ENCODE results near the gene KRT10. TPM values are rescaled to one million over a fixed set of nuclear protein-coding genes. Genes with fewer than 3 reads are reported as not detected.

Gene KRT10
- total RNA-seq, 4 donors from 2014 or later = 5.1 to 14.3 (median 10.6) TPM

DNA sequence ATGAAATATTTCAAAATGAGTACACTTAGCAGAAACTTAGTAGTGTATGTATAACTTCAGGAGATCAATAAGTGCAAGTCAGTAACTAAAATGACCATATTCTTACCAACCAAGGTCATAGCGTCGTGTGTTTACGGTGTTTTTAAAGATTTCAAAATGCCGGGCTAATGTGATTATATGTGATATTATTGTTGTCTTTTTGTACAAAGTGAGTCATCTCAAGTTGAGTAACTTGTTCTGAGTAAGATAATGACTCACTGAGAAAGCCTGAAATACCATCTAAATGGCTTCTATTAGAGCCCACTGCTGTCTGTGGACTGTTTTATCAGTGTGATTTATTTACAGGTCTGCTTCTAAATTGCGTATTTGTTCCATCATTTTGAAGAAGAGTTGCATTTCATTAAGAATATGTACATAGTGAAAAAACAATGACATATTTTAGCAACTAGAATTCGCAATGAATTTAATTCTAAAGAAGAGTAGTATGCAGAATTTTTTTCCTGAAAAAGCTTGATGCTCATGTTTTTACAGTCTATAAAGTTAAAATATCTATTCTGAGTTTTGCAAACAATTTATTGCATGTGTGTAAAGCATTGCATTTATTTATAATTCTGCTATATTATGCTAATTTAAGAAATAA, 31.9 kb upstream of the KRT10 start:
- TF ChIP-seq POLR2AphosphoS5 (IDR thresholded peaks at IDR 0.05) (peak; percentile 25), EP300 (IDR thresholded peaks at IDR 0.05) (no peak)
- TF ChIP-seq, protein P1, sequence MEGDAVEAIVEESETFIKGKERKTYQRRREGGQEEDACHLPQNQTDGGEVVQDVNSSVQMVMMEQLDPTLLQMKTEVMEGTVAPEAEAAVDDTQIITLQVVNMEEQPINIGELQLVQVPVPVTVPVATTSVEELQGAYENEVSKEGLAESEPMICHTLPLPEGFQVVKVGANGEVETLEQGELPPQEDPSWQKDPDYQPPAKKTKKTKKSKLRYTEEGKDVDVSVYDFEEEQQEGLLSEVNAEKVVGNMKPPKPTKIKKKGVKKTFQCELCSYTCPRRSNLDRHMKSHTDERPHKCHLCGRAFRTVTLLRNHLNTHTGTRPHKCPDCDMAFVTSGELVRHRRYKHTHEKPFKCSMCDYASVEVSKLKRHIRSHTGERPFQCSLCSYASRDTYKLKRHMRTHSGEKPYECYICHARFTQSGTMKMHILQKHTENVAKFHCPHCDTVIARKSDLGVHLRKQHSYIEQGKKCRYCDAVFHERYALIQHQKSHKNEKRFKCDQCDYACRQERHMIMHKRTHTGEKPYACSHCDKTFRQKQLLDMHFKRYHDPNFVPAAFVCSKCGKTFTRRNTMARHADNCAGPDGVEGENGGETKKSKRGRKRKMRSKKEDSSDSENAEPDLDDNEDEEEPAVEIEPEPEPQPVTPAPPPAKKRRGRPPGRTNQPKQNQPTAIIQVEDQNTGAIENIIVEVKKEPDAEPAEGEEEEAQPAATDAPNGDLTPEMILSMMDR (IDR thresholded peaks at IDR 0.05) = no peak
- Histone ChIP-seq H3K36me3 (no peaks in the 10 kb centered on the region), H3K4me1 (no peaks in the 10 kb centered on the region), H3K27ac (no peak overlapping the region), H3K9me3 (no peaks in the 10 kb centered on the region), H3K27me3 (peaks cover 15% of the 10 kb centered on the region), H3K4me3 (no peak overlapping the region)
- WGBS, 2 donors (ENCODE audit: low coverage in 1 of 2) = 41 to 76% methylated on average over 6 of the region's 6 CpGs
- ATAC-seq = peak; percentile 71

DNA sequence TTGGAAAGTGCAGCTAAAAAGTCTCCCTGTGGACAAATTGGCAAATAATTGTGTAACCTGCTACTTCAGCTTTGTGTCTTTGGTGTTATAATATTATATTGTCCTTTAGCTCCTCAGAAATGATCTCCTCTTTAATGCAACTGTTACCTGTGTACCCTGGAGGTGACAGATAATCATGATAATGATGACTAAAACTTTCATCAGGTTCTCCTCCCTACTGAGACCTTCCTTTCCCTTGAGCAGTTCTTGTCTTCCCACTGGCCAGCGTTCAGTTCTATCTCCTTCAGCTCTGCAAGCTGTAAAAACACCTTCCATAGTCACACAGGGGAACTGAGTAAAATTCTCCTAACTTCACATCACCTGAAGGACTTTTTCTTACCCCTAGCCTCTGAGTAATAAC, 29.9 kb upstream of the KRT10 start:
- no peak for TF ChIP-seq POLR2A (IDR thresholded peaks at IDR 0.05)
- Histone ChIP-seq H3K4me1 (no peaks in the 10 kb centered on the region), H3K4me3 (no peak overlapping the region), H3K27me3 (peaks cover 16% of the 10 kb centered on the region), H3K9me3 (no peaks in the 10 kb centered on the region), H3K27ac (no peak overlapping the region), H3K36me3 (no peaks in the 10 kb centered on the region)
- ATAC-seq = no peak
- WGBS, 2 donors (ENCODE audit: low coverage in 1 of 2) = 45% methylated on average over 1 of the region's 1 CpG; no CpG with 5 or more reads in 1 of the 2 donors

DNA sequence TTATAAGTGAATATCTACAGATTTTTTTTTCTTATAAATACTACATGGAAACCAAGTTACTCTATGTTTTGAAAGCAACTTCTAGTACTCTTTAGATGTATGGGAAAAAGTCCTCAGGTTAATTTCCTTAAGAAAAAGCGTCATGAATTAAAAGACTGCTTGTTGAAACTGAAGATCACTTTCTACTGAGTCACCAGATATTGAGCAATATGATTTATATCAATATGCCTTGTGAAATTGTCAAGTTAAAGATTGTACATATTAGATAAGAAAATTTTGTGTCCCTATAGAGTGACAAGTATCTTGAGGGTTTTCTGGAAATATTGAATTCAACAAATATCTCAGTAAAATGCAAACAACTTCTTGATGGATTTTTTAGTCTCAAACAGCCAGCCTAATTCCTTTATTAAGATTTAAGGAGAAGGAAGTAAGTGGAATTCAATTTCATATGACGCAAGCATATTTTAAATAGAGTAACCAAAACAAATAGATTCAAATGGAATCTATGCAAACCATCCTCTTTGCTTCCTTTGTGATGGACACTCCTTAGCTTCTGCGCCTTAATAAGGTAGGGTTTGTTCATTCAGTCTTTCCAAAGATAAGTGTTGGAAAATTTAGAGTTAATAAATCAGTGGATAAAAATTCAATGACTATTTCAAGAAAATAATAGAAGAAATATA, 28.0 kb upstream of the KRT10 start:
- Histone ChIP-seq H3K4me3 (no peak overlapping the region), H3K4me1 (no peaks in the 10 kb centered on the region), H3K36me3 (no peaks in the 10 kb centered on the region), H3K27ac (no peak overlapping the region), H3K27me3 (peaks cover 21% of the 10 kb centered on the region), H3K9me3 (no peaks in the 10 kb centered on the region)
- 83 to 95% methylated on average over 1 to 3 of the region's 3 CpGs for WGBS, 2 donors (ENCODE audit: low coverage in 1 of 2)
- TF ChIP-seq EP300 (IDR thresholded peaks at IDR 0.05) = no peak
- no peak for TF ChIP-seq POLR2A (IDR thresholded peaks at IDR 0.05)
- TF ChIP-seq, protein P1 (IDR thresholded peaks at IDR 0.05) = no peak
- ATAC-seq = no peak

DNA sequence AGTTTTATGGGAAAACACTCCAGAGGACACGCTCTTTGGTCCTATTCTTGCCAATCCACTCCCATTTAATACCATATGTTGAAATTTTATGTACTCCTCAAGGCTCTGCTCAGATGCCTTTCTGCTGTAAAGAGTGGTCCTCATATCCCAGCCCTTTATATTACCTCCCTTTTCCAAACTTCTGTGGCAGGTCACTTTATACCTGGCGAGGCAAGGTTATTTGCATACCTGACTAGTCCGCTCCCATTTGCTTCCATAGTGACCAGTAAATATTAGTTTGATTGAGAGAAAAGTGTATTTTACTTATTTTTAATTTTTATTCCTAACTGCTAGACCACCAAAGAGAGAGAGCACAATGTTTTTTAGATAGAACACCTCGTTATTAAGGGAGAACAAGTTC, 27.3 kb upstream of the KRT10 start:
- WGBS, 2 donors (ENCODE audit: low coverage in 1 of 2) = 90 to 93% methylated on average over 3 to 4 of the region's 4 CpGs

DNA sequence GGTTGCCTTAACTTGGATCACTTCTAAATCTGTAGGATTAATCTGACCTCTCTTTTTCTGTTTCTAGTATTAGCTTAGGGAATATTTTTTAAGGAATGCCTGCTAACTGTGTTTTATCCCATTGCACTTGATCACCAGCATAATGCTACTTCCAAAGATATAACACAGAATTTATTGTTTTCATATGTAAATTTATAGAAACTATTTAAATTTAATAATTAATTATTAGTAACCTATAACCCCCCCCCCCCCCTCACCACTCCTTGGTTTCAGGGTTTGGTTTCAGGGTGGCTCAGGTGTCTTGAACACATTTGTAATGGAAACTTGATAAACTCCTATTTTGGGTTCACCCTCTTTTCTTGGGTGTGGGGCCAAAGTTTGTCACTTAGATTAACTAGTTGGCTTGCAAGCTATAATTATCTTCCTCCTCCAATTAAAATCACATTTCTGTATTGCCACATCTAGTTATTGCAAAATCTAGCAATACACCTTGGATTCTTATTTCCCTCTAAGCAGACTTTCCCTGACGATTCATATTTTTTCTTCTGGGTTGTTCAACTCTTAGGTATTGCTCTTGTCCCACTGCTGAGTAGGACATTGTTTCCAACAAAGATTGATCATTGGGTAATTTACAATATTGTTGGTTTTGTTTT, 26.3 kb upstream of the KRT10 start:
- no peak for ATAC-seq
- peaks cover 25% of the 10 kb centered on the region for H3K27me3 ChIP-seq
- H3K9me3 ChIP-seq = no peaks in the 10 kb centered on the region
- WGBS, 2 donors (ENCODE audit: low coverage in 1 of 2) = 77% methylated on average over 1 of the region's 1 CpG; no CpG with 5 or more reads in 1 of the 2 donors
- H3K4me3 ChIP-seq = no peak overlapping the region
- TF ChIP-seq, protein P1 (IDR thresholded peaks at IDR 0.05) = no peak
- TF ChIP-seq POLR2AphosphoS5 (IDR thresholded peaks at IDR 0.05) (no peak), EP300 (IDR thresholded peaks at IDR 0.05) (no peak), POLR2A (IDR thresholded peaks at IDR 0.05) (no peak)
- H3K27ac ChIP-seq = no peak overlapping the region
- H3K4me1 ChIP-seq = no peaks in the 10 kb centered on the region
- H3K36me3 ChIP-seq = no peaks in the 10 kb centered on the region

More for the DNA sequence above, 27.3 kb upstream of the KRT10 start:
- Histone ChIP-seq H3K4me3 (no peak overlapping the region), H3K27me3 (peaks cover 21% of the 10 kb centered on the region), H3K27ac (no peak overlapping the region), H3K4me1 (no peaks in the 10 kb centered on the region), H3K9me3 (no peaks in the 10 kb centered on the region), H3K36me3 (no peaks in the 10 kb centered on the region)
- ATAC-seq = no peak
- TF ChIP-seq POLR2A (IDR thresholded peaks at IDR 0.05) (no peak), POLR2AphosphoS5 (IDR thresholded peaks at IDR 0.05) (no peak), EP300 (IDR thresholded peaks at IDR 0.05) (no peak)
- TF ChIP-seq, protein P1 (IDR thresholded peaks at IDR 0.05) = no peak

Measured in gastroesophageal sphincter (tissue), 4 donors.